H4 (cell line): ENCODE results near the gene SHC1. TPM values are rescaled to one million over a fixed set of nuclear protein-coding genes. Genes with fewer than 3 reads are reported as not detected.
"Not testable (repeated sequence)": the region's sequence is repeated elsewhere in the genome, so short reads cannot be mapped to it uniquely, and the experiment has no call there.

ENCODE experiments used
- DNase-seq: peaks from one replicate; pipeline ENCODE4 v3.0.0-alpha.2; 2015; ENCODE audit warnings: low spot score
- total RNA-seq: library from RNA; depleted of rRNA; stranded (reverse); fragments of >200 nt; shearing (Covaris generic); gene quantifications from 2 replicates; pipeline ENCODE4 v1.2.3, GENCODE V29; 2014

SHC1 gene
- total RNA-seq, 1 experiment from 2014 or later, result 163 TPM

DNA sequence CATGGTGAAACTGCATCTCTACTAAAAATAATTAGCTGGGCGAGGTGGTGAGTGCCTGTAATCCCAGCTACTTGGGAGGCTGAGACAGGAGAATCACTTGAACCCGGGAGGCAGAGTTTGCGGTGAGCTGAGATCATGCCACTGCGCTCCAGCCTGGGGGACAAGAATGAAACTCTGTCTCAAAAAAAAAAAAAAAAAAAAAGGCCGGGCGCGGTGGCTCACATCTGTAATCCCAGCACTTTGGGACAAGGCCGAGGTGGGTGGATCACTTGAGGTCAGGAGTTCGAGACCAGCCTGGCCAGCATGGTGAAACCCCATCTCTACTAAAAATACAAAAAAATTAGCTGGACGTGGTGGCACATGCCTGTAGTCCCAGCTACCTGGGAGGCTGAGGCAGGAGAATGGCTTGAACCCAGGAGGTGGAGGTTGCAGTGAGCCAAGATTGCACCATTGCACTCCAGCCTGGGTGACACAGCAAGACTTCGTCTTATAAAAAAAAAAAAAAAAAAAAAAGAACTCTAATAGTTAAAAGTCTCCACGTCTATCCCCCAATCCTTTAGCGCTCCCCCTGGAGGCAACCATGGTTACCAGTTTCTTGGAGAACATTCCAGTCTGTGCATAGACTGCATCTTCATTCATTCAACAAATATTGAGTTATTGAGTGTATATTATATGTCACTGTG is 24.9 kb upstream of the SHC1 start:
- DNase-seq, result peak; percentile 81

DNA sequence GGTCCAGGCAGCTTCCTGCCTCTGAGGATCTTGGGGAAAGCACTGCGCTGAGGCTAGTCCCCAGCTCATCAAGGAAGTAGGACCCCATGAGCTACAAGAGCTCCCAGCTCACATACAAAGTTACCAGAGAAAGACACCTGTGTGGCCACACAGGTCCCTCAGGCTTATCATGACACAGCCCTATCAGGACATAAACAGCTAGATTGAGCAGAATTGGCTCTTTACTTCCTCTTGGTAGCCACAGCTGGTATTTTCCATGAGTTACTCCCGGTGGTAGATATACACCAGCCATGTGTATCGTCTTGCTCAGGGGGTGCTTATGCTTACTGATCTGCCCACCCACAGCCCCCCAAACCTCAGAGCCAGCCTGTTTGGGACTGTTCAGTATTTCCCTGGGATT is 24.0 kb upstream of the SHC1 start:
- DNase-seq, result no peak

DNA sequence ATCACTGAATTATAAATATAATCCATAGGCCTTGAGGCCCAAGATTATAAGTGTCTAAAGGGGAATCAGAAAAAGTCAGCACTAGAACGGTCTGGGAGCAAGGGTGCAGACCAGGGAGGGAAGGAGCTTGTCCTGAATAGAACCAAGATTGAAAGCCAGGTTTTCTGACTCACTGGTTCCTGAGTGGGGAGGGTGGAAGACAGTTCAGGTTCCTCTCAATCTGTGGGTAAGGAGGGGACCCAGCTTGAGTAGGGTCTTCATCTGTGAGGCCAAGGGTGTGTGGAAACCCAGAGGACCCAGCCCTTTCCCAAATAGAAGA is 23.7 kb upstream of the SHC1 start:
- DNase-seq, result no peak

DNA sequence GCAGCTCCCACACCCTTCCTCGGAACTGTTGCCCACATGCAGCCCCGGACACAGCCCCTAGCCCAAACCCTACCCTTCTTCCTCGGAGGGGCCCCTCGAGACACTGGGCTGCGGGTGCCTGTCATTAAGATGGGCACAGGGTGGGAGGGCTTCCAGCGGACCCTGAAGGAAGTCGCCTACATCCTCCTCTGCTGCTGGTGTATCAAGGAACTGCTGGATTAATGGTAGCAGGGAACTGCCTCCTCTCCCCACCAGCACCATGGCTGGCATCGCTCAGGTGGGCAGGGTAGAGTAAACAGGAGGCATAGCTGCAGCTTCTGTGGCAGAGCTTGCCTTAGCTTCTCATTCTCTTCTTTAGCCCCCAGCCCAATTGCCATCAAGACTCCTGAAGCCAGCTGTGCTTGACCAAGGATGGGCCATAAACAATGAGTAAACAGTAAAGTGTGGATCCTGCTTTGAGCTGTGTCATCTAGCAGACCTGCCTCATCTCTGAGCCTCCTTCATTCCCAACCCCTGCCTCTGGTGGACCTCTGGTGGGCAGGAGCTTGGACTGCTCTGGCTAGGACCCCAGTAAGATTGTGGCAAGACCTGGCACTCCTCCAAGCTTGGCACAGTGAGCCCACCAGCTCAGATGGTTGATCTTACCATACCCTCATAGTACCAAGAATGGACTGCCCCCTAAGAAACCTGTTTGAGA is 23.2 kb upstream of the SHC1 start, which contains the start of gene LENEP:
LENEP (plus strand) TSS at position 15 of the 697 bp plus-strand sequence; CDS start at position 37, 22 bp downstream.
- no peak for DNase-seq

DNA sequence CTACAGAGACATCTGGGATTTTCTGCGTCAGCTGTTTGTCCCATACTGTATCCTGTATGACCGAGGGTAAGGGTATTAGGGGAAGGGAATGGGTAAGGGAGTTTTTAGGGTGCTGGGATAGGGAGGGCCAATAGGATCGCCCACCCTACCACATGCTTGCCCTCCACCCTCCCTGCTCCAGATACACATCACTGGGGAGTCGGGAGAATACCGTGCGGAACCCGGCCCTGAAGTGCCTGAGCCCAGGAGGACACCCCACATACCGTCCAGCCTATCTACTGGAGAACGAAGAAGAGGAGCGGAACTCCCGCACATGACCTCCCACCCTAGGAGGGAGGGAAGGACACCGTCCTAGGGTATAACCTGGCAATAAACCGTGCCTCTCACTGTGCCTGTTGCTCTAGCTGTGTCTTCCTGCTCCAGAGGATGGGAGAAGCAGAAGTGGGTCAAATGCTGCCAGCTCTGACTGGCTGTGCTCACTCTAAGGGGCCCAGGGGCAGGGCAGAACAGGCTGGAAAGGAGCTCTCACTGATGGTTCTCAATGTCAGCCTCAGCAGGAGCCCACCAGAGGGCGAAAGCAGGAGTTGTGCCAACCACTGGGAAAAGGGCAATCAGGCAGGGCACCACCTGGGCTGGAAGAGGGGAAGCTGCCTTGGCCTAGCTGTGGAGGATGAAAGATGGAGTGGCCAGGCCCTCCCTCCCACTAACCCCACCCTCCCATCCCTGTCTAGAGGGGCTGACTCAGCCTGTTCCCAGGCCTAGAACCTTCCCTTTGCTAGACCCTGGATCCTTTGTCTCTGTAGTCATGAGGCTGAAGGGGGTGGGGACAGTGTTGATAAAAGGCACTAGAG is 22.4 kb upstream of the SHC1 start:
- DNase-seq, result peak; percentile 49

DNA sequence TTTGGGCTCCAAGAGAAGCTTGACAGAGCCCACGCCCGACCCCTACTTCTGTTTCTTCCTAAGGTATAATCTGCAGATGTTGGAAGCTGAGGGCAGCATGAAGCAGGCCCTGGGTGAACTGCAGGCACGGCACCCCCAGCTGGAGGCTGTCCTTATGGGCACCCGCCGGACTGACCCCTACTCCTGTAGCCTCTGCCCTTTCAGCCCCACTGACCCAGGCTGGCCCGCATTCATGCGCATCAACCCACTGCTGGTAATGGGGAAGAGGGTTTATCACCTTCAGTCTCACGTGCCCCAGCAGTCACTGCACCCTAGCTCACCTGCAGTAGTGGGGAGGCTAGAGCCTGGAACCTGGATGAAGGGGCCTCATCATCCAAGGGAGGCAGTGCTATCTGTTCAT is 19.7 kb upstream of the SHC1 start:
- DNase-seq, result no peak

DNA sequence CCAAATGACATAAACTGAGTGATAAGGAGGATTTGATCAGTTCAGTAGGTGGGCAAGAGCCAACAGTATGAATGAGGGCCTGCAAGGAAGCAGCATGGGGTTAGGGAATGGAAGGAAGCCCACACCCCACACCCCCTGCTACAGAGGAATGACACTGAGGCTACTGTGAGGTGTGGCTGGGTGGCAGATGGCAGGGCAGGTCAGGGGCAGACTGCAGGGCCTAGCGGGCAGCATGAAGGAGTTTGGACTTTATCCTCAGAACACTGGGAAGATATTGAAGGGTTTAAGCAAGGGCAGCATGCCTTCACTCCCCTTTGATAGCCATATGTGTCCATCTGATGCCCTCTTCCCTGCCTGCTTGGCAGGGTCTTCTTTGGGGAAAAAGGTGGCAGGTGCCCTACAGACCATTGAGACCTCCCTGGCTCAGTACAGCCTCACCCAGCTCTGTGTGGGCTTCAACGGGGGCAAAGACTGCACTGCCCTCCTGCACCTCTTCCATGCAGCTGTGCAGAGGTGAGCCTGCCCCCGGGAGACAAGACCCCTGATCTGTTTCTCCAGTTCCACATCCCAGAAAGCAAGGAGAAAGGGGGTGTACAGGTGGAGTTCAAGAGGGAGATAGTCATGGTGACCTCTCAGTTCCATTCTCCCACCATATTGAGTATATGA is 18.8 kb upstream of the SHC1 start:
- DNase-seq, result no peak

DNA sequence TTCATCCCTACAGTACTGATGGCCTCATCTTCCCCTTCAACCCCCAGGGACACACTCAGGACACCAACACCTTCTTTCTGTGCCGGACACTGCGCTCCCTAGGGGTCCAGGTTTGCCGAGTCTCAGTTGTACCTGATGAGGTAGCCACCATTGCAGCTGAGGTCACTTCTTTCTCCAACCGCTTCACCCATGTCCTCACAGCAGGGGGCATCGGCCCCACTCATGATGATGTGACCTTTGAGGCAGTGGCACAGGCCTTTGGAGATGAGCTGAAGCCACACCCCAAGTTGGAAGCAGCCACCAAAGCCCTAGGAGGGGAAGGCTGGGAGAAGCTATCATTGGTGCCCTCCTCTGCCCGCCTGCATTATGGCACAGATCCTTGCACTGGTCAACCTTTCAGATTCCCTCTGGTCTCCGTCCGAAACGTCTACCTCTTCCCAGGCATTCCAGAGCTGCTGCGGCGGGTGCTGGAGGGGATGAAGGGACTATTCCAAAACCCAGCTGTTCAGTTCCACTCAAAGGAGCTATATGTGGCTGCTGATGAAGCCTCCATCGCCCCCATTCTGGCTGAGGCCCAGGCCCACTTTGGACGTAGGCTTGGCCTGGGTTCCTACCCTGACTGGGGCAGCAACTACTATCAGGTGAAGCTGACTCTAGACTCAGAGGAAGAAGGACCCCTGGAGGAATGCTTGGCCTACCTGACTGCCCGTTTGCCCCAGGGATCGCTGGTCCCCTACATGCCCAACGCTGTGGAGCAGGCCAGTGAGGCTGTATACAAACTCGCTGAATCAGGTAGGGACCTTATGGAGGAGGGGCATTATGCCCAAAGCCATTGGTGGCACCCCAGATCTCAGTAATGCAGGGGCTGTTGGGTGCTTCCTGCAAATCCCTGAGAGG is 17.8 kb upstream of the SHC1 start:
- no peak for DNase-seq

DNA sequence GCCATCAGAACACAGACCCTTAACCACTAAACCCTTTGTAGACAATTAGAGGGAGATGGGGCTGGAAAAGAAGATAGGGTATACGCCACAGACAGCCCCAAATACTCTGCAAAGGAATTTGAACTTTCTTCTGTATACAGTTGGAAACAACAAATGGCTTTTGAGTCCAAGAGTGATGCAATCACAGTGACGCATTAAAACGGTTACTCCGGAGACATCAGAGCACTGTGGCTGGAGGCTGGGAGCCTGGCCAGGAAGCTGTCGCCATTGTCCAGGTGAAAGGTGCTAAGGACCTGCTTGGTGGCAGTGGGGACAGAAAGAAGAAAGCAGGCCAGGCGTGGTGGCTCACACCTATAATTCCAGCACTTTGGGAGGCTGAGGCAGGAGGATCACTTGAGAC is 16.8 kb upstream of the SHC1 start:
- no peak for DNase-seq

DNA sequence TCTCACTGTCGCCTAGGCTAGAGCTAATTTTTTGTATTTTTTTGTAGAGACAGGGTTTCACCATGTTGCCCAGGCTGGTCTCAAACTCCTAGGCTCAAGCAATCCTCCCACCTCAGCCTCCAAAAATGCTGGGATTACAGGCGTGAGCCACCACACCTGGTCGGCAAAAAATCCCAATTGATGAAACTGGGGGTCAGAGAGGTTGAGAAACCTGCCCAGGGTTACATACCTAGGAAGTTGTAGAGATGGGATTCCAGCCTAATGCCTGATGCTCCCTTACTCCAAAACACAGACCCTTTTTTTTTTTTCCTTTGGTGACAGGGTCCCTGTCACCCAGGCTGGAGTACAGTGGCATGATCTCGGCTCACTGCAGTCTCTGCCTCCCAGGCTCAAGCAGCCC is 16.2 kb upstream of the SHC1 start:
- DNase-seq, result not testable (repeated sequence)

DNA sequence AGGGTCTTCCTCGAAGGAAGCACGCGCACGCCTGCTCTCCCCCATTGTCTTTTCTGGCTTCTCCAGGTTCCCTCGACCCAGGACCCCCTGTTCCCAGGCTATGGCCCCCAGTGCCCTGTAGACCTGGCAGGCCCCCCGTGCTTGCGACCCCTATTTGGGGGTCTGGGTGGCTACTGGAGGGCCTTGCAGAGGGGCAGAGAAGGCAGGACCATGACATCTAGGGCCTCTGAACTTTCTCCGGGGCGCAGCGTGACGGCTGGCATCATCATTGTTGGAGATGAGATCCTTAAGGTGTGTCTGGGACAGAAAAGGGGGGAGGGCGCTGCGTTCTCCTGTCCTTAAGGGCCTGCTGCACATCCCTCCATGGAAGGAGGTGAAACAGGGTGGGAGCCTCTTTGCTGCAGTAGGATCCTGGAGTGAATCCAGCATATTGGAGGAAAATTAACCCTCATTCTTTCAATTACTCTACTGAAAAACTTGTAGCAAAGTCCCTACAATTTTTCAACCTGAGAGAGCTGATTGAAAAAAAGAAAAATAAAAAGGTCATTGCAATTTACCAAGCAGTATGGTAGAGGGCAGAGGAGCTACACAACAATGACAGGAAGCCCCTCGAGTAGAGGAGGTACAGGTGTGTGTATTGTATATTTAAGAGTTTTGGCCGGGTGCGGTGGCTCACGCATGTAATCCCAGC is 13.4 kb upstream of the SHC1 start:
- DNase-seq, result no peak

DNA sequence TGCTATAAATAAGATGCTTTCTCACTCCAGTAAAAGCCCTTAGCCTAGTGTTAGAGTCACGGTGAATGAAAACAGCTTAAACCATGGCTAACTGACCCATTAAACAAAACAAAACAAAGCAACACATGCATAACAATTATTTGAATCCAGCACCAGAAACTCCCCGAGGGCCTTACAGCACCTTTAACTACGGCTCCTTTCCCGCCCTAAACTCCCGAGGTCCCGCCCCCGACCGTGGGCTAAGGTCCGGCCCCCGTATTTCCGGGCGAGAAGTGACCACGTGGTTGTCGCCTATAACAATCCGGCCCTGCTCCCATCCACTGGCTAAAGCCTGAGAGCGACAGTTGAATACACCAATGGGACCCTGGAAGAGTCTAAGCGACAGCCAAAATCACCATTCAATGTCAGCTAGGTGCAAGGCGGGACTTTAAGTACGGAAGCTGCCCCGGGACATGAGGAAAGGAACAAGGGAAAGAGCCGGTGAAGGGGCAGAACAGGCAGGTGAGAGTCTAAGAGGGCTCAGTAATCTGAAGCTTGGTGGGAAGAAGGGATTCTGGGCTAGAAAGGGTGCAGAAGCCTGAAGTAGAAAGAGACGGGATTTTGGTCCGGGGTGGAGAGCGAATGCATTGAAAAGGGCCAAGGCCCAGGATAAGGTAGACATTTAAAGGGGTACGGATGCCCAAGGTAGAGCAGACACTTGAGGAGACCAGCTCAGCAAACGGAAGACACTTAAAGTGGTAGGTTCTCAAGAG is 12.5 kb upstream of the SHC1 start, which contains the start of gene FLAD1:
FLAD1 (plus strand) TSS at position 448 of the 752 bp plus-strand sequence. CDS start 351 bp downstream, outside the sequence.
- peak; percentile 99 for DNase-seq

DNA sequence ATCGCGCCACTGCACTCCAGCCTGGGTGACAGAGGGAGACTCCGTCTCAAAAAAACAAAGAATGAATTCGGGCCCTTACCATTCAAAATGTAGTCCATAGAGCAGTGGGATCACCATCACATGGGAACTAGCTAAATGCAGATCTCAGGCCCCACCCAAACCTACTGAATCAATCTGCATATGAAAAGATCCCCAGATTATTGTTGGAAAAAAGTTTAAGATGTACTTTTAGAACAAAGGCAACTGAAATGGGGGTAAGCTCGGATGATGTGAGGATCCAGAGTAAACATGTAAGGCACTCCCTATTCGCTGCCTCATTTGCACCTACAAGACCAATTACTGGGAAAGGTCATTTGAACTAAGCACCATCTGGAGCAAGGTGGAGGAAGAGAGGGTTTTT is 11.8 kb upstream of the SHC1 start:
- DNase-seq, result no peak

DNA sequence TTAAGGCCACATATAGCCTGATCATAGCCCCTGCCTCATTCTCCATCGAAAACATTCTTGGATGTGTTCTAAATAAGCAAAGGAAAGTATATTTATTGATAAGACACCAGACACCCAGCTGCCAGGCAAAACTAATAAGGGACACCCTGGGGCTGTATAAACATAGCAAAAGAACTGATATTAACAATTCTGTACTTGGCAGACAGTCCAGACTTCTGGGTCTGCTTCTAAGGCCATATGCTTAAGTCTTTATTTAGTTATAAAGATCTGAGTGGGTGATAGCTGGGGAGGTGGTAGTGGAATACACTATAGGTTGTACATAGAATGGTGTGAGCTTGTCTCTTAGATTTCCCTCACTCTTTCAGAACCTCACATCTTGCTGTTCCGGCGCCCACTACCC is 7.8 kb upstream of the SHC1 start:
- DNase-seq, result no peak

DNA sequence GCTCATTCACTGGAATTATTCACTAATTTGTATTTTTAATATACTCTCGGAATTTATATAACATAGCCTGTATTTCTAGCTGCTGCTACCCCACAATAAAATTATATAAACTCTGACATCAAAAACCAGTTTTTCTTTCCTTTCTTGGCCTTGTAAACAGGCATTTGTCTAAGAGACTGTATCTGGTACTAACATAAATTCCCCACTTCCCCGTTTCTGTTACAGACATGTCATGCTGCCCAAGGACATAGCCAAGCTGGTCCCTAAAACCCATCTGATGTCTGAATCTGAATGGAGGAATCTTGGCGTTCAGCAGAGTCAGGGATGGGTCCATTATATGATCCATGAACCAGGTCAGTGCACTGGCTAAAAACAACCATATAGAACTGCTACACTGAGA is 7.2 kb upstream of the SHC1 start:
- DNase-seq, result not testable (repeated sequence)

DNA sequence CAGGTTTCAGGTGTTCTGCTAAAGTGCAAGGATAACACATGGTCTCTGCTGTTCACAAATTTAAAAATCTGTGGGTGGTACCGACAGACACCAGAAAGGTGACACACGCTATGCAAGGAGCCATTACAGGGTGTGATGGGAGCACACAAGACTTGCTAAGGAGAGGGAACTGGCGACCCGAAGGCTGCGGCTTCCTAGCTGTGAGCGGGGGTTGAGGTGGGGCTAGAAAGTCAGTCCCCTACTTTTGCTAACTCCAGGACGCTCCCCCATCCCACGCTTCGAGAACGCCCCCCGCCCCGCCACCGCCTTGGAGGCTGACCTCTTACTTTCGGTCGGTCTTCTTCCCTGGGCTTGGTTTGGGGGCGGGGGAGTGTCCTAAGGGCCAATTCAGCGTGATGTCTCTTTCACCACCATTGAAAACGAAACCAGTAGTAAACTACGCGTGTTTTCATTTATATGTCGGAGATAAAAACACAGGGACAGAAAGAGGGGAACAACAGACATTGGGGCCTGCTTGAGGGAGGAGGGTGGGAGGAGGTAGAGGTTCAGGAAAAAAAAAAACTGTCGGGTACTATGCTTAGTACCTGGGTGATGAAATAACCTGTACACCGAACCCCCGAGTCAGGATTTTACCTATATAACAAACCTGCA is 5.0 kb upstream of the SHC1 start:
- no peak for DNase-seq

DNA sequence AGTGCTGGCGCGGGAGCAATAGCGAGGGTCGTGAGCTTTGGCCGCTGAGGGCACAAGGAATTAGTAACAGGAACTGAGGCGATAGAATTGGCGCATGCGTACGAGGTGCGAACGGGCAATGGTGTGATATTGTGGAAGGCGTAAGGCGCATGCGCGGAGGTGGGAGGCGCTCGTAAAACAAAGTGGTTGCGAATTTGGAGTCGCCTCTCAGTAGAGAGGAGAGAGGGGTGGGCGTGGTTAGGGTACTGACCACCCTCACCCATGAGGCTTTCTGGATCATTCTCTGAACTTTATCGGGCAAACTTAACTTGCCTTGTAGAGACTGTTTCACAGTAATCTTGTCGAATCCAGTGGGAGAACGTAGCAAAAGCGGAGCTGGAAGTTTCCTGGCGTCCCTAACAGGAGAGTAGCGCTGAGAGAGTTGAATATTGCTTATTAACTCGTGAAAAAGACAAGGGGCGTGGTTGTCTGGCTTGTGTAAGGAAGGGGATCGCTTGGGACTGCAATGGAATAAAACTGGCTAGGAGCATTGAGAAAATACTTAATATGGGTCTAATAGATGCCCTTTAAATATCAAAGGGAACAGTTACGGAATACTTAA is 4.4 kb upstream of the SHC1 start:
- DNase-seq, result peak; percentile 97

DNA sequence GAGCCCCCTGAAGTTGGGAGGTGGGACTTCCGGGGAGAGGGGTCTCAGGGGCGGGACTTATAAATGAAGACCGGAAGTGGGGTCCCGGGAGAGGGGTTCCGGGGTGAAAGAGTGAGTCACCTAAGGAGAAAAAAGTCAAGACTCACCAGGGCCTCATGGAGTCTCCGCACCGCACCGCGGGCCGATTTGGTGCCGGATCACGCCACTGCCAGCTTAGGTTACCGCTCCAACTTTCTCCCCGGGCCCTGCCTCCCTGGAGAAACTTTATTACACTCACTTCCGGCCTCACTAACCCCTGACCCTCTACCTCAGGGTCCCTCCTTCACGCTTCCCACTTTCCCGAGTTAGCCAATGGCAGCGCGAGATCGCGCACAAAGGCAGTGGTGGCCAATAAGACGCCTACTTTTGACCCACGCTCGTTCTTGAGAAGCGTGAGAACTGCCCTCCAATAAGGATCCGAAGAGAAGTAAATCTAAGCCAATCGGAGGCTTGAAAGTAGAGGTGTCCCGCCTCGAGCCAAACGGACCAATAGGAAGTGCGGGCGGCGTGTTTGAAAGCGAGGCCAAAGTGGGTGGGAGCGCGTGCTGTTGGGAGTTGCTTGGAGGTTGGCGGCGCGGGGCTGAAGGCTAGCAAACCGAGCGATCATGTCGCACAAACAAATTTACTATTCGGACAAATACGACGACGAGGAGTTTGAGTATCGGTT is 3.7 kb upstream of the SHC1 start, which contains the start of gene CKS1B:
CKS1B (plus strand) TSS at position 580 of the 706 bp plus-strand sequence; CDS start at position 645, 65 bp downstream.
- DNase-seq, result peak; percentile 100
